Spleen (tissue), 11 donors: ENCODE measurements around the gene CBLC. TPM values are rescaled to one million over a fixed set of nuclear protein-coding genes. Genes with fewer than 3 reads are reported as not detected.

Experiments
- DNase-seq: peaks from one replicate; pipeline ENCODE4 v3.0.0-alpha.2; 2020
- H3K27ac ChIP-seq, 8 donors: fragments of 200-600 bp; sonication (generic) in 7 of 8; 1 replicate in 4 of 8; 2 replicates in 4 of 8; pipeline versions ENCODE4 v1.5.0 to v1.8.0; 2016 to 2021; ENCODE audit warnings: inconsistent platforms in 4 of 8, mild to moderate bottlenecking in 4 of 8, moderate library complexity in 1 of 8
- H3K27me3 ChIP-seq, 7 donors: fragments of 200-600 bp; sonication (generic) in 6 of 7; replicated peaks in 1 of 7; 1 replicate in 4 of 7; 2 replicates in 3 of 7; pipeline versions ENCODE4 v1.5.0 to v1.8.0; 2016 to 2021; ENCODE audit warnings: inconsistent platforms in 3 of 7, mild to moderate bottlenecking in 1 of 7
- H3K36me3 ChIP-seq, 6 donors: fragments of 200-600 bp; sonication (generic) in 5 of 6; 1 replicate in 4 of 6; 2 replicates in 2 of 6; pipeline versions ENCODE4 v1.5.0 to v1.8.0; 2016 to 2021; ENCODE audit warnings: inconsistent platforms in 2 of 6
- H3K4me1 ChIP-seq, 6 donors: fragments of 200-600 bp; sonication (generic) in 5 of 6; 1 replicate in 3 of 6; 2 replicates in 3 of 6; pipeline versions ENCODE4 v1.5.0 to v1.8.0; 2016 to 2021; ENCODE audit warnings: inconsistent platforms in 3 of 6
- H3K4me3 ChIP-seq, 8 donors: fragments of 200-600 bp; sonication (generic) in 7 of 8; 1 replicate in 4 of 8; 2 replicates in 4 of 8; pipeline versions ENCODE4 v1.5.0 to v1.8.0; 2016 to 2021; ENCODE audit warnings: inconsistent platforms in 4 of 8, mild to moderate bottlenecking in 4 of 8, moderate library complexity in 2 of 8
- H3K9me3 ChIP-seq, 8 donors: fragments of 200-600 bp; sonication (generic) in 7 of 8; 1 replicate in 4 of 8; 2 replicates in 4 of 8; pipeline versions ENCODE4 v1.5.0 to v1.8.0; 2016 to 2021; ENCODE audit warnings: inconsistent platforms in 4 of 8
- POLR2A ChIP-seq, 3 donors: fragments of 450-650 bp; IDR thresholded peaks; one replicate each; pipeline ENCODE4 v1.5.1; 2017; ENCODE audit warnings: antibody characterized with exemption in 3 of 3, mild to moderate bottlenecking in 1 of 3
- POLR2AphosphoS5 ChIP-seq, 3 donors: sonication (generic); formaldehyde crosslinking; IDR thresholded peaks; one replicate each; pipeline ENCODE4 v1.5.1; 2017; ENCODE audit warnings: antibody characterized with exemption in 3 of 3
- WGBS, 5 donors: extraction: QIAGEN DNeasy Blood & Tissue Kit in 3 of 5; methylation state at CpG; one replicate each; pipeline versions ENCODE4 v1.1.5 to v1.1.7; 2013 to 2018; 5-methylcytosine and 5-hydroxymethylcytosine counted together
- intact Hi-C: fragments of 100-400 bp; cut with DNase I; formaldehyde crosslinking; loops from one replicate; pipeline ENCODE4 v1.15.0; 2023; ENCODE audit warnings: low total_unique reads
- polyA plus RNA-seq, 3 donors: library from polyadenylated mRNA; stranded (reverse); fragments of 200-250 nt; gene quantifications; one replicate each; pipeline ENCODE4 v1.2.1, GENCODE V29; 2013
- total RNA-seq, 7 donors: library from RNA; depleted of rRNA in 3 of 7; stranded (reverse); fragments of >200 nt in 3 of 7; fragmentation: NEBNext Ultra II Directional in 4 of 7; extraction: Animal tissue kit (Norgen Biotek cat#: 25700) in 4 of 7; gene quantifications; one replicate each; pipeline versions ENCODE4 v1.1.0 to v1.2.1, GENCODE V29; 2016 to 2021
- TF ChIP-seq, protein P1 (sequence below), 11 experiments: fragments of 200-600 bp in 7 of 11; fragments of 450-650 bp in 4 of 11; sonication (generic) in 4 of 11; IDR thresholded peaks in 8 of 11; conservative IDR thresholded peaks in 3 of 11; 1 replicate in 7 of 11; 2 replicates in 4 of 11; pipeline versions ENCODE4 v1.4.0 to v1.8.0; 2016 to 2021; ENCODE audit warnings: antibody characterized with exemption in 11 of 11, inconsistent platforms in 4 of 11, mild to moderate bottlenecking in 1 of 11
- donor health status: healthy with polysubstance abuse.
- donor health status: DM: no; HTN: no; CAD: no; lungs with moderate emphysema.
- donor health status: DM: no; HTN: no; CAD: no.
- donor health status: Bipolar disorder and iron deficiency.
- donor health status: healthy.
- donor health status: DM: no; HTN: no; CAD: no.
- donor health status: DM: yes; HTN: yes; CAD: no.

CBLC gene
- total and polyA plus RNA-seq, 10 donors = not detected

GRCh38 chr19:44757057-44757734, 20.5 kb upstream of the CBLC start:
- Histone ChIP-seq H3K9me3 (no peaks in the 10 kb centered on the region), H3K27me3 (no peaks in the 10 kb centered on the region), H3K4me3 (peak overlapping the region; percentile 34 to 61 (median 40)), H3K36me3 (peaks cover 0 to 76% (median 53%) of the 10 kb centered on the region in 6 donors), H3K27ac (peak overlapping the region; percentile 40 to 99 (median 96)), H3K4me1 (peaks cover 31 to 96% (median 75%) of the 10 kb centered on the region in 6 donors)
- intact Hi-C loops = no loop called here
- TF ChIP-seq, protein P1, sequence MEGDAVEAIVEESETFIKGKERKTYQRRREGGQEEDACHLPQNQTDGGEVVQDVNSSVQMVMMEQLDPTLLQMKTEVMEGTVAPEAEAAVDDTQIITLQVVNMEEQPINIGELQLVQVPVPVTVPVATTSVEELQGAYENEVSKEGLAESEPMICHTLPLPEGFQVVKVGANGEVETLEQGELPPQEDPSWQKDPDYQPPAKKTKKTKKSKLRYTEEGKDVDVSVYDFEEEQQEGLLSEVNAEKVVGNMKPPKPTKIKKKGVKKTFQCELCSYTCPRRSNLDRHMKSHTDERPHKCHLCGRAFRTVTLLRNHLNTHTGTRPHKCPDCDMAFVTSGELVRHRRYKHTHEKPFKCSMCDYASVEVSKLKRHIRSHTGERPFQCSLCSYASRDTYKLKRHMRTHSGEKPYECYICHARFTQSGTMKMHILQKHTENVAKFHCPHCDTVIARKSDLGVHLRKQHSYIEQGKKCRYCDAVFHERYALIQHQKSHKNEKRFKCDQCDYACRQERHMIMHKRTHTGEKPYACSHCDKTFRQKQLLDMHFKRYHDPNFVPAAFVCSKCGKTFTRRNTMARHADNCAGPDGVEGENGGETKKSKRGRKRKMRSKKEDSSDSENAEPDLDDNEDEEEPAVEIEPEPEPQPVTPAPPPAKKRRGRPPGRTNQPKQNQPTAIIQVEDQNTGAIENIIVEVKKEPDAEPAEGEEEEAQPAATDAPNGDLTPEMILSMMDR (IDR thresholded peaks at IDR 0.05 in 8 of 11, conservative IDR thresholded peaks at IDR 0.05 in 3 of 11) = no peak
- TF ChIP-seq POLR2AphosphoS5 (IDR thresholded peaks at IDR 0.05) (peak; percentile 45 to 81 (median 57)), POLR2A (IDR thresholded peaks at IDR 0.05) (no peak)
- 66 to 88% (median 78%) methylated on average over 21 to 53 of the region's 53 CpGs for WGBS, 5 donors
- DNase-seq = no peak

GRCh38 chr19:44757735-44758505, 19.8 kb upstream of the CBLC start:
- DNase-seq = peak; percentile 87
- Histone ChIP-seq H3K27ac (peak overlapping the region; percentile 24 to 99 (median 96)), H3K36me3 (peaks cover 0 to 69% (median 46%) of the 10 kb centered on the region in 6 donors), H3K4me3 (peak overlapping the region; percentile 34 to 61 (median 40)), H3K27me3 (no peaks in the 10 kb centered on the region), H3K9me3 (no peaks in the 10 kb centered on the region), H3K4me1 (peaks cover 23 to 96% (median 71%) of the 10 kb centered on the region in 6 donors)
- intact Hi-C loops = no loop called here
- TF ChIP-seq POLR2A (IDR thresholded peaks at IDR 0.05) (no peak), POLR2AphosphoS5 (IDR thresholded peaks at IDR 0.05) (peak; percentile 62 to 90 (median 80))
- TF ChIP-seq, protein P1 (IDR thresholded peaks at IDR 0.05 in 8 of 11, conservative IDR thresholded peaks at IDR 0.05 in 3 of 11) = peak in 1 of 11 experiments; percentile 17
- 64 to 75% (median 74%) methylated on average over 66 to 68 of the region's 68 CpGs for WGBS, 5 donors

- TF ChIP-seq POLR2A (IDR thresholded peaks at IDR 0.05) = no peak
- TF ChIP-seq, protein P1 (IDR thresholded peaks at IDR 0.05 in 8 of 11, conservative IDR thresholded peaks at IDR 0.05 in 3 of 11) = no peak
- TF ChIP-seq POLR2AphosphoS5 (IDR thresholded peaks at IDR 0.05) = no peak
- H3K4me1 ChIP-seq = peaks cover 21 to 99% (median 70%) of the 10 kb centered on the region in 6 donors
- H3K36me3 ChIP-seq = peaks cover 0 to 66% (median 46%) of the 10 kb centered on the region in 6 donors
- H3K27me3 ChIP-seq = no peaks in the 10 kb centered on the region
- DNase-seq = no peak
- H3K27ac ChIP-seq = peak overlapping the region in 7 of 8 donors; percentile 24 to 99 (median 97)
- no peaks in the 10 kb centered on the region for H3K9me3 ChIP-seq
- H3K4me3 ChIP-seq = peak overlapping the region; percentile 34 to 61 (median 40)
- intact Hi-C loops = no loop called here
- 65 to 80% (median 75%) methylated on average over 8 to 9 of the region's 9 CpGs for WGBS, 5 donors
Measured at GRCh38 chr19:44758596-44758995, 19.1 kb upstream of the CBLC start.
